Activated CD4-positive, alpha-beta memory T cell treated with anti-CD3 and anti-CD28 coated beads for 36 hours (primary cell): Measurements from ENCODE around the gene IL36B. TPM values are rescaled to one million over a fixed set of nuclear protein-coding genes. Genes with fewer than 3 reads are reported as not detected.

Experiments
- total RNA-seq, 2 experiments: library from RNA; stranded (reverse); gene quantifications; one replicate each; pipeline ENCODE4 v1.2.3, GENCODE V29; 2021

The IL36B gene
- total RNA-seq, 2 experiments from 2014 or later, result not detected

Other genes with a start within 250 kb of the IL36B start
- under 1 TPM in 1 of 2 experiments, not detected in 1; 0.44 TPM for gene IL1B, start 216.1 kb downstream of the IL36B start, total RNA-seq
- not detected for gene IL37, start 141.7 kb downstream of the IL36B start, total RNA-seq
- gene IL36G, start 74.9 kb downstream of the IL36B start, total RNA-seq, result not detected
- not detected for gene IL36A, start 47.4 kb downstream of the IL36B start, total RNA-seq
- not detected for gene IL36RN, start 6.3 kb upstream of the IL36B start, total RNA-seq
- not detected for gene IL1F10, start 15.1 kb upstream of the IL36B start, total RNA-seq
- gene IL1RN, start 74.7 kb upstream of the IL36B start, total RNA-seq, result 10 to 100 TPM in 1 of 2 experiments, 1 to 10 TPM in 1; 9.8 to 10.5 TPM
- gene PSD4, start 121.1 kb upstream of the IL36B start, total RNA-seq, result 100 to 1,000 TPM; 156 to 170 TPM
- 1 to 10 TPM; 2.6 to 4.1 TPM for gene PAX8, start 226.1 kb upstream of the IL36B start, total RNA-seq